ENCODE data around the gene SIRT5.

The SIRT5 gene

GRCh38 chr6:13554929-13555333, 19.5 kb upstream of the SIRT5 start:
- no peak for DNase-seq

- no peak for DNase-seq
These were observed 16.6 kb upstream of the SIRT5 start for GRCh38 chr6:13557841-13558240.

- DNase-seq, result no peak
These were observed 15.7 kb upstream of the SIRT5 start for GRCh38 chr6:13558718-13559117.

DNA sequence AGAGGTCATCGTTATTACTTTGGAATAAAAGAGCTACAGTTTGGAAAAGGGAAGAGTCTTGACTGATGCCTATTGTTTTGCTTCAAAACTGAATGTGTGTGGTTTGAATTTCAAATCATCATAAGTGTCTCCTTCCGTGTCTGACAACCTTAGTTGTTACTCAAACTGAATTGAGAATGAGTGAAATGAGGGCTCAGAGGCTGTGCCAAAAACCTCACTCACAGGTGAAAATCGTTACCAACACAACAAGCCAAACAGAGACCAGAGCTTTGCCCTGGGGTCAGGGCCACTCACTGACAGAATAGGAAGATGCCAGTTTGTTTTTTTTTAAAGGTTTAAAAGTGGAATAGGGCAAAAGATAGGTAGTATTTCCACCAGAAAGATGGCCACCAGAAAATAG, 15.2 kb upstream of the SIRT5 start:
- no peak for DNase-seq

DNA sequence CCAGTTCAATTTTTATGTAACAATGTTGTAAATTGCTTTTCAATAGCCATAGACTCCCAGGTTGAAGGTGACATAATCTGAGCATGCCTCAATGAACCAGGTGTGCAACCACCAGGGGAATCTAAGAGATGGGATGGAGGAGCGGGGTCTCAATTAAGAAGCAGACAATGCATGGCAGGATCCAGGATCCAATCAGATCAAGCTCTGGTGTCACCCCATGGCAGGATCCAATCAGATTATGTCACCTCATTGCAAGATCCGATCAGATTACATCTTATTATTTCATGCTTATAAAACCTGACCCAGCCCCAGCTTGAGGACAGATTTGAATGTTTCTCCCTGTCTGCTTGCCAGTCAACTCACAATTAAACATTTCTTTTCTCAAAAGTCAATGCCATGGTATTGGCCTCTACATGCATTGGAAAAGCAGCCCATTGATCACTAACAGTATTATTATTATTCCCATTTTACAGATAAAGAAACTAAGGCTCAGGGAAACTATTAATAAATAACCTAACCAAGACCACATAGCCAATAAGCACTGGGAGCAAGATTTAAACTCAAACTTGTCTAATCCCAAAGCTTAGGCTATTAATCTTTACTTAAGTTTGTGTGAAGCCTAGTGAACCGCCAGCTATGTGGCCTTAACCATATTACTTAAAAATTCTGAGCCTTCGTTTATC, 14.3 kb upstream of the SIRT5 start:
- no peak for DNase-seq

DNA sequence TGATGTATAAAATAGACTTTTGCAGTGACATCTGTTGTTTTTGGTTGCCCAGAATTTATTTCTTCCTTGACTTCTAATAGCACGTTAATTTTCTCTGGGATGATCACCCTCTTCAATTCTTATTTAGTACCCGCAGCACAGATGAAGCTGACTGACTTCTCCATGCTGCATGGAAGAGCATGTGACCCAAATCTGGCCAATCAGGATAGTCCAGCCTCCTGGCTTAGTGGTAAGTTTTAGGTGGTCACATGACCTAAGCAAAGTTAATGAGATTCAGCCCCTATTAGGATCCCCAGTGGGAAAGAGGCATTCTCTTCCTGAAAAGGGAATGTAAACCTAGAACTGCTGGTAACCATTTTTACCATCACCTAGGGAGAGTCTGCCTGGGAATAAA, 13.8 kb upstream of the SIRT5 start:
- no peak for DNase-seq

DNA sequence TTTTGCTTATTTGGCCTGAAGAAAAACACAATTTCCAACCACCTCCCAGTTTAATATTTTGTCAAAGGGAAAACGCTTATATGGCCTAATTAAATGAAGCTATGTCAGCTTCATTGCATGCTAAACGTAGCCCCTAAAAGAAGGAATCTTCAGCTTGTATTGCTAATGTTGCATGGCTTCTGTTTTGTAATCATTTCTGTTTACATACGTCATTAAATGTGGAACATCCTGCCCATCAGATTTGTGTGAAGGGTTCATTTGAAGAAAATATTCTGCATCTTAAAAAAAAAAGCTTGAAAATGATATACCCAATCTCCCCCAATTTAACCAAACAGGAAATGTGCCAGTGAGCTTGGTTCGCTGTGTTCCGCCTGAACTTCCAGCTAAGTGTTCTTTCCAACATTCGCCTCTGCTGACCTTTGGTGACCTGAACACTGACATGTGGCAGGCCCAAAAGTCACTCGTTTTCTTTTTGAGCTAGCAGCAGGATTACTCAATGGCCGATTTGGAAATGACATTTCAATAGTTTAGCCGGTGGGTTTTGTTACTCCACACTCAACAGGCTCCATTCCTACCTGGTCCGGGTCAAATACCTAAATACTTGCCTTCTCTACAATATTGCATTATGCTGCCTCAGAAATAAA, 12.7 kb upstream of the SIRT5 start:
- DNase-seq, result no peak

GRCh38 chr6:13563009-13563408, 11.4 kb upstream of the SIRT5 start:
- DNase-seq, result no peak

- DNase-seq, result no peak
These were observed 8.5 kb upstream of the SIRT5 start for GRCh38 chr6:13565921-13566320.

- no peak for DNase-seq
These were observed 7.9 kb upstream of the SIRT5 start for GRCh38 chr6:13566500-13566899.

DNA sequence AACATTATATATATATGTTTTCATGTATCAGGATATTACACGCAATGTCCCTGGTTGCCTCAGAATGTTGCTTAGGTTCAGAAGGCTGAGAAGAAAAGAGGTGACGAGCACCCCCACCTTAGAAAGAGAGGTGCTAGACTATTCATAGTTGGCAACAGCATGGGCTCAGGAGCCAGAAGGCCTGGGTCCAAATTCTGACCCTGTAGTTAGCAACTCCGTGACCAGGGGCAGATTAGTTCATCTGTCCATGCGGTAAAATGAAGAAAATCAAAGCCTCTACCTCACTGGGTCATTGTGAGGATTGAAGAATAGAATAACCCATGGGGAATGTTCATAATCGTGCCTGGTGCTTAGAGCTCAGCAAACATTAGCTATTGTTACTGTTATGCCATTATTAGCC, 5.4 kb upstream of the SIRT5 start:
- DNase-seq, result no peak

DNA sequence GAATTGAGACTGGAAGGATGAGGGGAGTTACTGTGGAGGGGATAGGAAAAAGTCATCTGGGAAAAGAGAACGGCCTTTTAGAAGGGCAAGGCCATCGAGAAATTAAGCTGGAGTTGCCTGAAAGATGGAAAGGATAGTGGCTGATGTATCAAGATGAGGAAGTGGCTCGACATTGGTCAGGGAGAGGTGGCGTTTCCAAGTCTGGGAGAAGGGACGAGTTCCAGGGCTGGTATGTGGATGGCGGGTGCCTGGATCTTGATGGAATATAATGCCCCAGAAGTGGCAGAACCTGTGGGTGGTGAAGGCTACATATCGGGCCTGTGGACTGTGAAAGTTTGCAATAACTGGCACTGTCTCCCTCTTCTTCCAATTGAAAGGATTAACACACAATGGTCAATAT, 2.2 kb upstream of the SIRT5 start:
- no peak for DNase-seq

GRCh38 chr6:13572951-13573654, 1.3 kb upstream of the SIRT5 start:
- DNase-seq, result no peak

DNA sequence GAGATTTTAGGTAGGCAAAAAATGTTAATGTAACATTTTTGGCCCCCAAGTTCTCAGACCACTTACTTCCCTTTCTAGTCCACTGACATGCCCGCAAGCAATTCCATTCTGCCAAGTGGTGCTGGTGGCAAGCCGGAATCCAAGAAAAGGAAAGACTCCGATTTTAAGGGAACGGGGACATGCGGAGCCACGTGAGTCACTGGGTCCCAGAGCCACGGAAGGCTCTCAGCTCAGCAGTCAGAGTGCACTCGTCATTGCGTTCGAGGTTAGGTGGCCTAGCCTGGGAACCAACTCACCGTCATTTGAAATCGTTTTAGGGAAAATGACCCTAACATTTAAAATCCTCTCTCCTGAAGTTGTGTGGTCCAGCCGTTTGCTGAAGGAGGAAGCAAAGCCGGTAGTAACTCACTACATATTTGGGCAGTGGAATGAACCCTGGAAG, 711 bp upstream of the SIRT5 start:
- DNase-seq, result no peak

DNA sequence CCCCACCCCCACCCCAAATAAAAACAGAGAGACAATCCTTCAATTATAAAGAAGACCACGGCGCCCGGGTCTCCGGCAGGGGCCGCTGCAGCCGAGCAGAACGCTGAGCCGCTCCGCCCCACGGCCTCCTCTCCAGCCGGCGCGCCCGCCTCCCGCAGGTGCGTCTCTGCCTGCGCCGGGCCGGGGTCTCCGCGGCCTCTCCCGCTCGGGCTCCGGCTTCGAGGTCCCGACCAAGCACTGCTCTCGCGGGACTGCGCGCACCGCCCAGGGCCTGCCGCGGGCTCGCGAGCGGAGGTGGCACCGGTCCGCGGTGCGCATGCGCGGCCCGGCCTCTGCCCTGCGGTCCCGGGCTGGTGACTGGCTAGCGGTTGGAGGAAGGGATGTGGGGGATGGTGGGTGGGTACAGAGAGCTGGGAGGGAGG, 241 bp upstream of the SIRT5 start:
- DNase-seq, result peak; percentile 79

DNA sequence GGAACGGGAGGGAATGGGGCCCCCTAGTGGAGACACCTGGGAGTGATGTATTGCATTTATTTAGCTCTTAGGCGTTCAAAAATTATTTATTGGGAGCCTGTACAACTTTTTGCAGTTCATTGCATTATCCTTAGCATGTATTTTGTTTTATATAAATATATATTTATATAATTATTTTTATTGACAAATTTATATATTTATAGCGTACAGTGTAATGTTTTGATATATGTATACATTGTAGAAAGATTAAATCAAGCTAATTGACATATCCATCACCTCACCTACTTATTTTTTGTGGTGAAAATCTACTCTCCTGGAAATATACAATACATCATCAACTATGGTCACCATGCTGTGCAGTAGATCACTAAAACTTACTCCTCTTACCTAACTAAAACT, 975 bp downstream of the SIRT5 start:
- DNase-seq, result no peak

DNA sequence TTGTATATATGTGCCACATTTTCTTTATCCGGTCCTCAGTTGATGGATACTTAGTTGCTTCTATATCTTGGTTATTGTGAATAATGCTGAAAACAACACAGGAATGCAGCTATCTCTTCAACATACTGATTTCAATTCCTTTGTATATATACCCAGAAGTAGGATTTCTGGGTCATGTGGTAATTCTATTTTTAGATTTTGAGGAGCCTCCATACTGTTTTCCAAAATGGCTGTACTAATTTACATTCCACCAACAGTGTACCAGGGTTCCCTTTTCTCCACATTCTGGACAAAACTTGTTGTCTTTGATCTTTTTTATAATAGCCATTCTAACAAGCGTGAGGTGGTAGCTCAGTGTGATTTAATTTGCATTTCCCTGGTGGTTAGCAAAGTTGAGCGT, 1.6 kb downstream of the SIRT5 start:
- DNase-seq, result no peak

DNA sequence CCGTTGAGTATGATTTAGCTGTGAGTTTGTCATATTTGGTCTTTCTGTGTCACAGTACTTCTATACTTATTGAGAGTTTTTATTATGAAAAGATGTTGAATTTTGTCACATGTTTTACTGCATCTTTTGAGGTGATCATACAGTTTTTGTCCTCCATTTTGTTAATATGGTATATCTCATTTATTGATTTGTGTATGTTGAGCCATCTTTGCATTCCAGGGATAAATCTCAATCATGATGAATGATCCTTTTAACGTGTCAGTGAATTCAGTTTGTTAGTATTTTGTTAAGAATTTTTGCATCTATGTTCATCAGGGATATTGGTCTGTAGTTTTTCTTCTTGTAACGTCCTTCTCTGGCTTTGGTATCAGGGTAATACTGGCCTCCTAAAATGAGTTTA, 3.5 kb downstream of the SIRT5 start:
- DNase-seq, result no peak

GRCh38 chr6:13579911-13580310, 5.5 kb downstream of the SIRT5 start:
- DNase-seq, result no peak

DNA sequence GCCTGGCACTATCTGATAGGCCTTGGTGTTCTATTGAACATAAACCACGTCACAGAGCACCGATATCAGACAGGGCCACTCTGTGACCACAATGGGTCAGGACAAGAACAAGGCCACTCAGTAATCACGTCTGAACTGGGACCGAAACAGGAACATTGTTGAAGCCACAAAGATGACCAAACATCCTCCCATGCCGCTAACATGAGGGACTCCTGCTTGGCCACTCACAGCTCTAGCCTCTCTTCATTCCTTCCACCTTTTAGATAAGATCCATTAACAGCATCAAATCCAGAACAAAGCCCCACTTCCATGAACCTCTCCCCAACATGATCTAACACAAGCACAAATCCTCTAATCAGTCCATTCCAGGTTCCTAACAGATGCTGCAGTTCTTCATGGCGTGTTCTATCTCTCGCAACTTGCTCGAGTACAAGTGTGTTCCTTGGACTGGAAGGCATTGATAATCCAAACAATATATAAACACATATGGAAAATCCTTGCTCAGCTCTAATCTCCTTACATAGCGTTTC, 7.4 kb downstream of the SIRT5 start:
- DNase-seq, result no peak

DNA sequence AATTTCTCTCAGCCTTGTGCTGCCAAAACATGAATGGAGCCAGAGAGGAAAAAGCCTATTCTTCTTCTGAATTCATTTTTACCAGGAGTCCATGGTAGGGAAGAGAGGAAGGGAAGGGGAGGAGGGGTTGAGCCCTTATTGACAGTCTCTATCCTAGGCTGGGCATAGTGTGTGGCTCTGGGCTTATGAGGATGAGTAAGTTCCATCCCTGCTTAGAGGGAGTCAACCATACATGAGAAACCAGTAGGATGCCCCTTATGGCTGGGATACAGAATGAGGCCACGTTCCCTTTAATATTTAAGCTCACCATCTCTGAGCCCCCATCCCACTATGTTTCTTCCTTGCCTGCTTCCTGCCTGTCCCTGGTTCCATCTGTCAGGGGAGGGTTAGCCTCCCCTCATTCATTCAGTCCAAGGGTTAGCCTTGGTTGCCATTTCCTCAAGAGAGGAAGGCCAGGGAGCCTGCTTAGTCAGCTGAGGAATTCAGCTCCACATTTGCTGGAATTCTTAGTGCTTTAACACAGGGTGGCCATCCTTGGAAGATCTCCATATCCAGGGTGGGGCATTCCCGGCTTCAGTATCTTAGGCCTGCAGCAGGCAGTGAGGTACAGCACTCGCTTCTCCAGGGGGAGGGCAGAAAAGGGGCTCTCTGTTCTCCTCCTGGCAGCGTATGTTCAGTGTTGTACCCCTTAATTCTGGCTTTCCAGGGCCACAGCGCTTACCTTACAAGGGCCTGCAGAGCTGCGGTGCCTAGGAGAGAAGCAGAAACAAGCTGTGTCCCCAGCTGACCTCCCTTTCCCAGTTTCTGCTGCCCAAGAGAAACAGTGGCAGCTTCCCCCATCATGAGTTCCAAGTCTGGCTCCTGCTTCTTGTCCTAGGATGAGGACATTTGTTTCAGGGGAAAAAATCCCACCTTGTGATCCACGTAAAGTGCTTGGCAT, 12.5 kb downstream of the SIRT5 start:
- no peak for DNase-seq

GRCh38 chr6:13589801-13590200, 15.4 kb downstream of the SIRT5 start:
- no peak for DNase-seq

- no peak for DNase-seq
These were observed 16.3 kb downstream of the SIRT5 start for GRCh38 chr6:13590574-13591153.
